H1 (cell line): ENCODE results near the gene SHTN1.

Source experiments
- CEBPB ChIP-seq: IDR thresholded peaks from 2 replicates; pipeline ENCODE4 v1.6.1; 2012; ENCODE audit warnings: low read depth, low read length
- HDAC6 ChIP-seq: IDR thresholded peaks from one replicate; pipeline ENCODE4 v1.7.1; 2012; ENCODE audit warnings: low read depth, mild to moderate bottlenecking, inconsistent platforms, low read length, moderate library complexity
- RAD21 ChIP-seq, 2 experiments: IDR thresholded peaks in 1 of 2; conservative IDR thresholded peaks in 1 of 2; 2 replicates each; pipeline ENCODE4 v1.6.1; 2011; ENCODE audit warnings: low read depth in 2 of 2, low read length in 2 of 2, improper control_type of control experiment in 1 of 2, inconsistent platforms in 1 of 2, mild to moderate bottlenecking in 1 of 2, moderate library complexity in 1 of 2

- TF ChIP-seq HDAC6 (no peak), RAD21 (IDR thresholded peaks at IDR 0.05 in 1 of 2, conservative IDR thresholded peaks at IDR 0.05 in 1 of 2; ENCODE audit: low read depth in 2 of 2, low read length in 2 of 2) (no peak), CEBPB (no peak)
These were observed 92.8 kb downstream of the SHTN1 start for GRCh38 chr10:116912162-116912561.
